GM12878 (cell line): Measurements from ENCODE around the gene ROBO1.

ENCODE experiments used
- CTCF ChIP-seq, 3 experiments: IDR thresholded peaks in 2 of 3; conservative IDR thresholded peaks in 1 of 3; 2 replicates each; pipeline ENCODE4 v1.5.1; 2011; ENCODE audit warnings: low read depth in 3 of 3, low read length in 3 of 3, mild to moderate bottlenecking in 3 of 3, control low read depth in 2 of 3, moderate library complexity in 2 of 3, inconsistent platforms in 1 of 3, mixed read lengths in 1 of 3; ENCODE audit not compliant: control insufficient read depth in 2 of 3, insufficient read depth in 1 of 3; ENCODE audit errors: extremely low read depth in 1 of 3
- EP300 ChIP-seq, 2 experiments: fragments of 150-350 bp in 1 of 2; IDR thresholded peaks; 2 replicates each; pipeline ENCODE4 v1.6.1; 2011 to 2012; ENCODE audit warnings: low read depth in 2 of 2, low read length in 2 of 2, borderline replicate concordance in 1 of 2, improper control_type of control experiment in 1 of 2, inconsistent platforms in 1 of 2; ENCODE audit not compliant: control insufficient read depth in 1 of 2
- POLR2A ChIP-seq: IDR thresholded peaks from 2 replicates; pipeline ENCODE4 v1.6.1; 2011; ENCODE audit warnings: low read depth, mild to moderate bottlenecking, low read length
- POLR2AphosphoS5 ChIP-seq: IDR thresholded peaks from 2 replicates; pipeline ENCODE4 v1.6.1; 2011; ENCODE audit warnings: mild to moderate bottlenecking, low read length, inconsistent platforms

- no peak for TF ChIP-seq CTCF (IDR thresholded peaks at IDR 0.05 in 2 of 3, conservative IDR thresholded peaks at IDR 0.05 in 1 of 3; ENCODE audit: control insufficient read depth in 2 of 3, extremely low read depth in 1 of 3, insufficient read depth in 1 of 3, low read depth in 3 of 3, low read length in 3 of 3)
- no peak for TF ChIP-seq POLR2A
- TF ChIP-seq EP300 (IDR thresholded peaks at IDR 0.05; ENCODE audit: borderline replicate concordance in 1 of 2, control insufficient read depth in 1 of 2, low read depth in 2 of 2, low read length in 2 of 2): no peak
- TF ChIP-seq POLR2AphosphoS5: no peak
Observed at GRCh38 chr3:79632842-79633241, 135.0 kb downstream of the ROBO1 start.
